ENCODE data around the gene FAM107B. TPM values are rescaled to one million over a fixed set of nuclear protein-coding genes. Genes with fewer than 3 reads are reported as not detected.
A peak's percentile ranks its signal among the peaks of the same experiment; 100 is the strongest.

FAM107B gene
- total and polyA plus RNA-seq, 2 experiments from 2014 or later: 11.0 to 17.6 TPM

- TF ChIP-seq ZNF462 (CRISPR knock-in tag; IDR thresholded peaks at IDR 0.05): no peak
Observed at GRCh38 chr10:14748441-14748840, 26.3 kb downstream of the FAM107B start (continued).

GRCh38 chr10:14742815-14743214, 31.9 kb downstream of the FAM107B start:
- H4K20me1 ChIP-seq (replicated peaks; ENCODE audit: insufficient read depth): no peaks in the 10 kb centered on the region
- Mint-ChIP-seq H3K9me3 (peaks cover 4% of the 10 kb centered on the region), H3K27ac (no peak overlapping the region), H3K4me1 (no peaks in the 10 kb centered on the region), H3K27me3 (ENCODE audit: insufficient read depth, low read depth, poor library complexity) (peaks cover 4% of the 10 kb centered on the region), H3K36me3 (ENCODE audit: low read depth) (no peaks in the 10 kb centered on the region), H3K4me3 (no peak overlapping the region)
- H3K4me2 ChIP-seq: no peak overlapping the region
- H3F3A ChIP-seq (replicated peaks; ENCODE audit: low read depth): no peaks in the 10 kb centered on the region
- H3K4me3 ChIP-seq: no peak overlapping the region
- no peaks in the 10 kb centered on the region for H3K27me3 ChIP-seq (ENCODE audit: insufficient read depth)
- H2AFZ ChIP-seq: 0 out of 2 replicates have a peak overlapping the region, but pooled peaks have one; percentile 39
- H3K27ac ChIP-seq (ENCODE audit: low read depth): no peak overlapping the region
- H3K4me1 ChIP-seq (ENCODE audit: insufficient read depth): no peaks in the 10 kb centered on the region
- DNase-seq (ENCODE audit: low spot score): peak; percentile 6
- no peaks in the 10 kb centered on the region for H3K79me2 ChIP-seq (replicated peaks; ENCODE audit: insufficient read depth)
- 0 out of 2 replicates have a peak, but pooled peaks cover 8% of the 10 kb centered on the region for H3K9me2 ChIP-seq (ENCODE audit: insufficient read depth)
- H3K36me3 ChIP-seq (ENCODE audit: insufficient read depth): no peaks in the 10 kb centered on the region
- no peak for ATAC-seq
- TF ChIP-seq JUNB (IDR thresholded peaks at IDR 0.05; ENCODE audit: unreplicated experiment) (no peak), CTCF (conservative IDR thresholded peaks at IDR 0.05; ENCODE audit: low read depth in 2 of 2) (no peak), NANOG (IDR thresholded peaks at IDR 0.05; ENCODE audit: borderline replicate concordance) (no peak), EZH2 (IDR thresholded peaks at IDR 0.05; ENCODE audit: low read depth, unreplicated experiment) (no peak), POLR2AphosphoS5 (IDR thresholded peaks at IDR 0.05; ENCODE audit: low read depth) (no peak), ZNF331 (CRISPR knock-in tag; IDR thresholded peaks at IDR 0.05; ENCODE audit: low read depth) (no peak), EZH2phosphoT487 (IDR thresholded peaks at IDR 0.05; ENCODE audit: unreplicated experiment) (no peak), ZNF462 (CRISPR knock-in tag; IDR thresholded peaks at IDR 0.05) (no peak)

Measured in GM23338 (cell line).